GM19043 (cell line): ENCODE data around the gene ZMYM4.

Experiments
- ATAC-seq: cut with Tn5 transposase; IDR thresholded peaks from one replicate; pipeline ENCODE4 v1.9.1; 2021; ENCODE audit warnings: low read depth; ENCODE audit not compliant: unreplicated experiment

Gene ZMYM4

DNA sequence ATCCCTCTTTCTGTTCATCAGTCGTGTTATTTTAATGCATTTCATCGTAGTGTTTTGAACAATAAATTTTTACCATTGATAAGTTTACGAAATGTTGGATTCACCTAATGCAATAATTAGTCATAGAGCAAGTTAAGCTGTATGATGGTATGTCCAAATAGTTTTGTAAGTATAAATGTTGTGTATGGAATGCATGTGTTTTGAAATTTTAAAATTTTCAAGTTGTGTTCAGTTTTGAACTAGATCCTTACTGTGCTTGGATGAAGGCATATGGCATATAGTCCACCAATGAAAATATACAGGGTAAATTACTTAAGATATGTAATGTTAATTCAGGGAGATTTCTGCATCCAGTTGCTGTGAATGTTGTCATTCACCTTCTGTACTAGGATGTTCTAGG lies 2.3 kb downstream of the ZMYM4 start:
- ATAC-seq: no peak

DNA sequence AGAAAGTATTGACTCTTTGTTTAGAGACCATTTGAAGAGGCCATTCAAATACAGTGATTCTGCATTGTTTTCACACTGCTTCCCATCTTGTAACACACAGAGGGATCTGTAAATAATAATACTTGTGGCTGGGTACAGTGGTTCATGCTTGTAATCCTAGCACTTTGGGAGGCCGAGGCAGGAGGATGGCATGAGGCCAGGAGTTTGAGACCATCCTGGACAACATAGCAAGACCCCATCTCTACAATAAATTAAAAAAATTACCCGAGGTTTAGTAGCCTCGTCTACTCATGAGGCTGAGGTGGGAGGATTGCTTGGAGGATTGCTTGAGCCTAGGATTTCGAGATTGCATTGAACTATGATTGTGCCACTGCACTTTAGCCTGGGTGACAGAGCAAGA lies 5.7 kb downstream of the ZMYM4 start:
- ATAC-seq: no peak

DNA sequence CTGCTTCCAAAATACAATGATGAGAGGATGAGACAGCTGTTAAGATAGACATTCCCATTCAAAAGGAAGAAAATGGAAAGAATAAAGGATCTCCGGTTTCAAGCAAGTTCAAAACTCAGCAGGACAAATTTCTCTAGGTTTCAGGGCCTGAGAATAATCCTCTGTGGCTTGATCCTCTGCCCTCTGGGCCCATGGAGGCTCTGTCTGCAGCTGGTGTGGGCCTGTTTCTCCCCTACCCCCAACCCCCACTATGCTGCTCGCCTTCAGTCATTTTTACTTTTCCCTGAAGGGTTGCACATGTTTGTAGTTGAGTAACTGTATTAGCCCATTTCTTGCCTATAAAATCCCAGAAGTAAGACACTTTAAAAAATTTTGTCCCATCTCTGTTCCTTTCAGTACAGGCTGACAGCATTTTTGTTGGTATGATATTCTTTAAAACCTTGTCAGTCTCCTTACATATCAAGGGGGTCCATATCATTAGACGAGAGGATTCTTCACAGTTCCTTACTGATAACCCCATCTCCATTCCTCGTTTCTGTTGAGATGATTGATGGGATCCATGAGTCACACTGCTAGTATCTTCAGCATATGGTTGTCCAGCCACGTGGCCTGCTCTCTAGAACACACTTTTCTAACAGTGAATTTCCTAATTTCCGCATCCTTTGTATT lies 10.5 kb downstream of the ZMYM4 start:
- ATAC-seq: no peak

DNA sequence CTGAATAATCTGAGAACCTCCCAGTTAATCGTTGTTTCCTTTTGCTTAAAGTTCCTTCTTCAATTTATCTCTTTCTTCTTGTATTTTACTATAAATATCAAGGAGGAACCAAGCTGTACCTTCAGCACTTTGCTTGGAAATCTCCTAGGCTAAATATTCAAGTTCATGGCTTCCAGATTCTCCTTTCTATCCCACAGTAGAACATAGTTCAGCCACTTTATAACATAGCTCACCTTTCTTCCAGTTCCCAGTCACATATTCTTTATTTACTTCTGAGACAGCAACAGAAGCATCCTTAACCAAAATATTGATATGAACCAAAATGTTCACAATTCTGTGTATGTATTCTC lies 11.0 kb downstream of the ZMYM4 start:
- no peak for ATAC-seq

DNA sequence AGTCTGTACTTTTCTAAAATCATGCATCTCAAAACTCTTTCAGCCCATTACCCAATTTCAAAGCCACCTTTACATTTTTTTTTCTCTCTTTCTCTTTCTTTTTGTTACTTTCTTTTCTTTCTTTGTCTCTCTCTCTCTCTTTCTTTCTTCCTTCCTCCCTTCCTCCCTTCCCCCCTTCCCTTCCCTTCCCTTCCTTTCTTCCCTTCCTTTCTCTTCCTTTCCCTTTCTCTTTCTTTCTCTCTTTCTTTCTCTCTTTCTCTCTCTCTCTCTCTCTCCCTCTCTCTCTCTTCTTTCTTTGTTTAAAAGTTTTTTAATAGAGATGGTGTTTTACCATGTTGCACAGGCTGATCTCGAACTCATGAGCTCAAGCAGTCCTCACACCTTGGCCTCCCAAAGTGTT lies 11.5 kb downstream of the ZMYM4 start:
- no peak for ATAC-seq

GRCh38 chr1:35281565-35281964 lies 13.1 kb downstream of the ZMYM4 start:
- ATAC-seq: no peak

GRCh38 chr1:35282172-35282571 lies 13.7 kb downstream of the ZMYM4 start:
- ATAC-seq: no peak

DNA sequence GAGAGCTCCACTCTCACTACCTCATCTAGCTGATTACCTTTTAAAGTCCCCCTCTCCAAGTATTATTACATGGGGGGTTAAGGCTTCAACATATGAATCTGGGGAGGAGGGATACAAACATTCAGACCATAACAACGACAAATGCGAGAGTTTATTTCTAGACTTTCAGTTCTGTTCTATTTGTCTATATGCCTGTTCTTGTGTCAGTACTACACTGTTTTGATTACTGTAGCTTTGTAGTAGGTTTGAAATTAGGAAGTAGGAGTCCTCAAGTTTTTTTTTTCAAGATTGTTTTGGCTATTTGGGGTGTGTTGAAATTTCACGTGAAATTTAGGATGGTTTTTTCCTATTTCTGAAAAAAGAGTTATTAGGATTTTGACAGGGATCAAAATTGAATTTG lies 16.3 kb downstream of the ZMYM4 start:
- no peak for ATAC-seq

- no peak for ATAC-seq
Observed at GRCh38 chr1:35285771-35286606, 17.5 kb downstream of the ZMYM4 start.

GRCh38 chr1:35287807-35288640 lies 19.5 kb downstream of the ZMYM4 start:
- no peak for ATAC-seq

DNA sequence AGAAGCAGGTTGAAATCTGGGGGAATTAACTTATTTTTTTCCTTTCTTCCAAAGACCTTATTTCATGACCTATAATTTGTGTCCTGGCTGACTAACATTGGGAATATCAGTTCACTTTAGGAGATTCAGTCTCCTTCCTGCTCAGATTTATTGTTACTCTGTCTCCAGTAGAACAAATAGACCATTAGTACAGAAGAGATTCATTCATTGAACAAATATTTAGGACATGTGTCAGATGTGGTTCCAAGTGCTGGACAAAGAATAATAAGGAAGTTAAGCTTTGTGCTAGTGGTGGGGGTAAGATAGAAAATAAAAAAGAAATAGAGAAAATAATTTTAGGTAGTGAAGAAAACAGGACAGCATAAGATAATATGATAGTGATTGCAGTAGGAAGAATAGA lies 20.3 kb downstream of the ZMYM4 start:
- ATAC-seq: no peak

DNA sequence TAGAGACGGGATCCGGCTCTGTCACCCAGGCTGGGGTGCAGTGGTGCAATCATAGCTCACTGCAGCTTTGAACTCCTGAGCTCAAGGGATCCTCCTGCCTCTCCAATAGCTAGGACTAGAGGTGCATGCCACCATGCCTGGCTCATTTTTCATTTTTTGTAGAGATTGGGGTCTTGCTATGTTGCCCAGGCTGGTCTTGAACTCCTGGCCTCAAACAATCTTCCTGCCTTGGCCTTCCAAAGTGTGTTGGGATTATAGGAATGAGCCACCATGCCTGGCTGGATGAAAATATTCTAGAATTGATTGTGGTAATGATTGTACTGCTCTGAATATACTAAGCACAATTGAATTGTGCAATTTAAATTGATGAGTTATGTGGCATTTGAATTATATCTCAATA lies 21.9 kb downstream of the ZMYM4 start:
- ATAC-seq: no peak

- ATAC-seq: no peak
Observed at GRCh38 chr1:35294809-35295208, 26.3 kb downstream of the ZMYM4 start.

GRCh38 chr1:35297886-35298285 lies 29.4 kb downstream of the ZMYM4 start:
- no peak for ATAC-seq

DNA sequence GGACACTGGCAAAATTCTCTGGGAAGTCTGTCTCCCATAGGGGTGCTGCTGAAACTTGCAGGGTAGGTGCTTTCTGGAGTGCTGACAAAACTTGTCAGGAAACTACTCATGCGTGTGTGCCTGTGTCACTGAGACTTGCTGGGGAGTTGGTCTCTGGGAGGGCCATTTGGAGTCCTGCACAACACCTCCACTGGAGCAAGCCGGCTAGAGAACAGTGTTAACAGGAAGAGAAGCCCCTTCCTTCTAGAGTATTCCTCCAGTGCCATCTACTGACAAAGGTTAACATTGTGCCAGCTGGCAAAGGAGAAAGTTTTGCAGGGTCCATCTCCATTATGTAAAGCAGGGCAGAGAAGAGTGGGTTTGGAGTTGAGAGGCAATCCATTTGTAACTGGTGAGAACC lies 30.0 kb downstream of the ZMYM4 start:
- ATAC-seq: no peak

GRCh38 chr1:35300376-35300775 lies 31.9 kb downstream of the ZMYM4 start:
- no peak for ATAC-seq

DNA sequence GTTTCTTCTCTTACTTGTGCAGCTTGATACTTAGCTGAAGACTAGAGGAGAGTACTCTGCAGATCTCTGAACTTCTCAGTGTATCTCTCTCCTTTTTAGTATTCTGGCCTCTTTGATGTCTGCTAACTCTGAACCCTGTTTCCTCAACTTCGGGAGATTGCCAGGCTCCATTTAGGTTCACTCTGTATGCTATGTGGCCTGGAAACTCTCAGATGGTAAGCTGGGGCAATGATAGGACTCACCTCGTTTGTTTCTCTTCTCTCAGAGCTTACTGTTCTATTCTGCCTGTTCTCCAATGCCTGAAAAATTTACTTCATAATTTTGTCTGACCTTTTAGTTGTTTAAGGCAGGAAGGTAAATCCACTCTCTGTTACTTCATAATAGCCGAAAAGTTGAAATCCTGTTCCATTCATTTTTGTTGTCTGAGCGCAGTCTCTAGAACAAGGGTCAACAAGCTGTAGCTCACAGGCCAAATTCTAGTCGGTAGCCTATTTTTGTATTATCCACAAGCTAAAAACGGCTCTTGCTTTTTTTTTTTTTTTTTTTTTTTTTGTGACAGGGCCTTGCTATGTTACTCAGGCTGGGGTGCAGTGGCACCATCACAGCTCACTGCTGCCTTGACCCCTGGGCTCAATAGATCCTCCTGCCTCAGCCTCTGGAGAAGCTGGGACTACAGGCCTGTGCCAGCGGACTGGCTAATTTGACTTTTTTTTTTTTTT lies 33.3 kb downstream of the ZMYM4 start:
- ATAC-seq: no peak

- ATAC-seq: no peak
Observed at GRCh38 chr1:35305383-35305782, 36.9 kb downstream of the ZMYM4 start.

DNA sequence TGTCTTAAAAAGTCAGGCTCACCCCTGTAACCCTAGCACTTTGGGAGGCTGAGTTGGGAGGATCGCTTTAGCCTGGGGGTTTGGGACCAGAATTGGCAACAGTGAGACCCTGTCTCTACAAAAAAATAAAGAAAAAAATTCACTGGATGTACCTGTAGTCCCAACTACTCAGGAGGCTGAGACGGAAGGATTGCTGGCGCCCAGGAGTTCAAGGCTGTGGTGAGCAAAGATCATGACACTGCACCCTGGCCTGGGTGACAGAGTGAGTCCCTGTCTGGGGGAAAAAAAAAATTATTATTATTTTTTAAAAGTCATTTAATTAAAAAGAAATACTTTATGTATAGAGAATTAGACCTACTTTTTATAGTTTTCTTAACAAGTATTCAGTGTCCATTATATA lies 47.1 kb downstream of the ZMYM4 start:
- no peak for ATAC-seq

DNA sequence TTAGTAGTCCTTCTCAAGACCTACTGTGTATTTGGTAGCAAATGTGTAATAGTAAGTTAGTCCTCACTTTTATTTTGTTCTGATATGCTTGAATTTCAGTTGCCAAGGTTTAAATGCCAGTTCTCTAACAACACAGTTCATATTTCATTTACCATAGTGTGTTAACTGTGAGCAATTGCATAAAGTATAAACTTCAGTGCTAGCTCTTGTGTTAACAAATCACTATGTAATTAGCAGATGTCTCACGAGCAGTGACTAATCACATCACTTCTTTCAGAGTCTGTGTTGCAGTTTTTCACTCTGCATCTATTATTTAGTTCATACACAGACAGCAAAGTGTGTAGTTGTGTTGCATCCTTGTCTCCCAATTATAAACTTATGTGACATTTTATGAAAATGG lies 47.8 kb downstream of the ZMYM4 start:
- ATAC-seq: no peak
